Measurements from ENCODE around the gene NOP56. TPM values are rescaled to one million over a fixed set of nuclear protein-coding genes. Genes with fewer than 3 reads are reported as not detected.

The NOP56 gene
- total and polyA plus RNA-seq, 2 of the 8 experiments (the other 6 are each of a cell fraction or from before 2014, with no cell fraction given), result 391 to 677 TPM

GRCh38 chr20:2671977-2672376 is 19.5 kb downstream of the NOP56 start:
- no peak overlapping the region for H2BK20ac ChIP-seq (ENCODE audit: low read length)
- FAIRE-seq, result no peak
- H3K27ac ChIP-seq (ENCODE audit: low read depth, low read length), result no peak overlapping the region
- no peak overlapping the region for H3K23ac ChIP-seq (ENCODE audit: insufficient read length)
- H2BK5ac ChIP-seq (ENCODE audit: low read depth, low read length), result no peak overlapping the region
- H4K20me1 ChIP-seq (replicated peaks in 1 of 2; ENCODE audit: control insufficient read depth in 1 of 2, insufficient read depth in 2 of 2, low read length in 2 of 2), result no peaks in the 10 kb centered on the region
- no peak overlapping the region; the same call in 1 of the 2 replicates for H2AFZ ChIP-seq (ENCODE audit: low read length)
- H3K14ac ChIP-seq (ENCODE audit: insufficient read length), result no peak overlapping the region
- WGBS, 2 experiments (ENCODE audit: extremely low coverage in 1 of 2, insufficient coverage in 1 of 2, insufficient read length in 1 of 2, insufficient replicate concordance in 2 of 2, low coverage in 1 of 2, low lambda C conversion rate in 2 of 2, missing lambda C conversion rate in 1 of 2), result 46% methylated on average over 4 of the region's 4 CpGs; no CpG with 5 or more reads in 1 of the 2 experiments
- H3K9ac ChIP-seq (replicated peaks in 1 of 4; ENCODE audit: extremely low read depth in 1 of 4, low read depth in 3 of 4, low read length in 3 of 4), result peak overlapping the region in 1 of 4 experiments; percentile 4; a peak in 1 of 7 replicates
- H2AK5ac ChIP-seq (ENCODE audit: low read depth, low read length), result no peak overlapping the region
- no peaks in the 10 kb centered on the region for H3K79me2 ChIP-seq (ENCODE audit: control insufficient read depth in 1 of 2, insufficient read depth in 2 of 2, low read length in 2 of 2)
- H3K23me2 ChIP-seq (ENCODE audit: low read depth, low read length), result no peaks in the 10 kb centered on the region
- H3K79me1 ChIP-seq (ENCODE audit: low read depth, low read length), result no peaks in the 10 kb centered on the region
- no peaks in the 10 kb centered on the region for H3K9me3 ChIP-seq (ENCODE audit: insufficient read depth in 2 of 2, low read depth in 1 of 2, low read length in 1 of 2)
- POLR2A ChIA-PET (ENCODE audit: partially characterized antibody), result interaction anchor here (0.9 to 28.5 kb wide), 5 partner anchors 9 to 209 kb away, joined by 3 to 463 read pairs (median 15); partner anchors contain the start of genes IDH3B and NOP56
- 0 out of 7 replicates have a peak, but pooled peaks cover 0 to 4% (median 0%) of the 10 kb centered on the region in 4 experiments for H3K4me1 ChIP-seq (replicated peaks in 1 of 4; ENCODE audit: control insufficient read depth in 3 of 4, insufficient read depth in 4 of 4, low read length in 3 of 4)
- no peak overlapping the region for H3K4me3 ChIP-seq (ENCODE audit: extremely low read depth in 1 of 4, insufficient read depth in 2 of 4, low read depth in 3 of 4, low read length in 4 of 4)
- no peak overlapping the region for H3K56ac ChIP-seq (replicated peaks; ENCODE audit: insufficient read length, low read depth, low read length)
- H4K5ac ChIP-seq (ENCODE audit: insufficient read length, low read depth, low read length), result no peak overlapping the region
- TF ChIP-seq CREB1 (IDR thresholded peaks at IDR 0.05) (0 out of 2 replicates have a peak, but pooled peaks have one; percentile 32), RAD21 (IDR thresholded peaks at IDR 0.05 in 1 of 2, conservative IDR thresholded peaks at IDR 0.05 in 1 of 2; ENCODE audit: low read depth in 2 of 2, low read length in 2 of 2) (peak; percentile 20 to 47; a peak in 2 of 4 replicates), CEBPB (IDR thresholded peaks at IDR 0.05; ENCODE audit: low read depth, low read length) (no peak), CTCF (IDR thresholded peaks at IDR 0.05; ENCODE audit: control extremely low read depth in 1 of 3, insufficient read depth in 1 of 3, low read depth in 1 of 3, low read length in 3 of 3) (peak; percentile 69 to 81 (median 80))
- H4K91ac ChIP-seq (replicated peaks; ENCODE audit: insufficient read length, low read length), result no peak overlapping the region
- no peak overlapping the region for H3K4ac ChIP-seq (replicated peaks; ENCODE audit: insufficient read length, low read depth, low read length)
- no peak overlapping the region for H3K18ac ChIP-seq (ENCODE audit: extremely low read depth, low read length)
- DNase-seq (ENCODE audit: low read depth in 1 of 2, low spot score in 2 of 2), result peak in 1 of 2 experiments; percentile 72
- no peak overlapping the region for H3K4me2 ChIP-seq (ENCODE audit: insufficient read depth in 1 of 2, low read depth in 2 of 2, low read length in 2 of 2)
- no peak overlapping the region for H2BK12ac ChIP-seq (ENCODE audit: low read depth, low read length)
- H3K36me3 ChIP-seq (ENCODE audit: control insufficient read depth in 2 of 4, insufficient read depth in 4 of 4, low read length in 3 of 4), result no peaks in the 10 kb centered on the region
- no peak overlapping the region for H4K8ac ChIP-seq (ENCODE audit: extremely low read depth, insufficient read depth, low read length)
- no peak overlapping the region for H2BK120ac ChIP-seq (replicated peaks; ENCODE audit: low read depth, low read length)
- CTCF ChIA-PET (ENCODE audit: partially characterized antibody), result interaction anchor here (0.6 to 2.2 kb wide), 16 partner anchors 10 to 212 kb away, joined by 3 to 12 read pairs (median 4); no protein-coding TSS in a partner anchor
- no peaks in the 10 kb centered on the region; a peak in 3 of 7 replicates for H3K27me3 ChIP-seq (replicated peaks in 1 of 4; ENCODE audit: control insufficient read depth in 3 of 4, extremely low read depth in 1 of 4, insufficient read depth in 3 of 4, low read length in 3 of 4)
- no peak overlapping the region for H2BK15ac ChIP-seq (ENCODE audit: low read length)
